Hepatocyte (in vitro differentiated cells): ENCODE results near the gene MORN3. TPM values are rescaled to one million over a fixed set of nuclear protein-coding genes. Genes with fewer than 3 reads are reported as not detected.
"Not testable (repeated sequence)": the region's sequence is repeated elsewhere in the genome, so short reads cannot be mapped to it uniquely, and the experiment has no call there.

Experiments used
- DNase-seq: peaks from one replicate; pipeline ENCODE4 v3.0.0-alpha.2; 2016; ENCODE audit warnings: low spot score
- H2AFZ ChIP-seq: fragments of 200-600 bp; sonication (generic); 2 replicates; pipeline ENCODE4 v1.6.0; 2016; ENCODE audit warnings: antibody characterized with exemption, mild to moderate bottlenecking
- H3K27ac ChIP-seq: fragments of 200-600 bp; sonication (generic); 2 replicates; pipeline ENCODE4 v1.5.1; 2016; ENCODE audit warnings: mild to moderate bottlenecking
- H3K27me3 ChIP-seq: fragments of 200-600 bp; sonication (generic); 2 replicates; pipeline ENCODE4 v1.6.1; 2016
- H3K36me3 ChIP-seq: fragments of 200-600 bp; sonication (generic); replicated peaks from 2 replicates; pipeline ENCODE4 v1.5.1; 2016; ENCODE audit warnings: low read depth; ENCODE audit not compliant: insufficient read depth
- H3K4me1 ChIP-seq: fragments of 200-600 bp; sonication (generic); 2 replicates; pipeline ENCODE4 v1.5.1; 2016; ENCODE audit warnings: mild to moderate bottlenecking, moderate library complexity; ENCODE audit not compliant: insufficient read depth
- H3K4me2 ChIP-seq: fragments of 200-600 bp; sonication (generic); 2 replicates; pipeline ENCODE4 v1.6.0; 2016
- H3K4me3 ChIP-seq: fragments of 200-600 bp; sonication (generic); 2 replicates; pipeline ENCODE4 v1.5.1; 2016; ENCODE audit warnings: mild to moderate bottlenecking
- H3K79me2 ChIP-seq: fragments of 200-600 bp; sonication (generic); 2 replicates; pipeline ENCODE4 v1.6.0; 2017; ENCODE audit warnings: mild to moderate bottlenecking
- H3K9me2 ChIP-seq: fragments of 200-600 bp; sonication (generic); replicated peaks from 2 replicates; pipeline ENCODE4 v1.6.0; 2017; ENCODE audit warnings: mild to moderate bottlenecking; ENCODE audit not compliant: insufficient read depth
- H3K9me3 ChIP-seq: fragments of 200-600 bp; sonication (generic); 2 replicates; pipeline ENCODE4 v1.5.1; 2016; ENCODE audit warnings: low read depth, mild to moderate bottlenecking
- H4K20me1 ChIP-seq: fragments of 200-600 bp; sonication (generic); 2 replicates; pipeline ENCODE4 v1.6.0; 2016; ENCODE audit warnings: mild to moderate bottlenecking; ENCODE audit not compliant: insufficient read depth, poor library complexity, severe bottlenecking
- EZH2 ChIP-seq: fragments of 200-600 bp; sonication (generic); IDR thresholded peaks from 2 replicates; pipeline ENCODE4 v1.6.1; 2016; ENCODE audit warnings: antibody characterized with exemption, mild to moderate bottlenecking, borderline replicate concordance
- EZH2phosphoT487 ChIP-seq: fragments of 200-600 bp; sonication (generic); IDR thresholded peaks from one replicate; pipeline ENCODE4 v1.6.1; 2018; ENCODE audit warnings: antibody characterized with exemption, mild to moderate bottlenecking, low read depth, moderate library complexity; ENCODE audit not compliant: unreplicated experiment, severe bottlenecking
- WGBS: methylation state at CpG from one replicate; pipeline ENCODE4 v1.1.6; 2016; ENCODE audit warnings: low lambda C conversion rate; ENCODE audit errors: missing lambda C conversion rate; 5-methylcytosine and 5-hydroxymethylcytosine counted together
- polyA plus RNA-seq: library from polyadenylated mRNA; unstranded; fragments of >200 nt; fragmentation: Nextera tagmentation; extraction: Ambion mirVana; gene quantifications from 2 replicates; pipeline ENCODE4 v1.2.1, GENCODE V29; 2016
- total RNA-seq: library from RNA; depleted of rRNA; stranded (reverse); fragments of >200 nt; gene quantifications from 2 replicates; pipeline ENCODE4 v1.2.3, GENCODE V29; 2014
- TF ChIP-seq, protein P1 (sequence below): fragments of 200-600 bp; sonication (generic); IDR thresholded peaks from 2 replicates; pipeline ENCODE4 v1.5.1; 2016; ENCODE audit warnings: antibody characterized with exemption, mild to moderate bottlenecking; ENCODE audit not compliant: poor library complexity

The MORN3 gene
- total and polyA plus RNA-seq, 2 experiments from 2014 or later, result 0.10 to 0.27 TPM

GRCh38 chr12:121709478-121709961, 40.1 kb upstream of the MORN3 start:
- H3K27ac ChIP-seq, result peak overlapping the region; percentile 94
- H3K9me2 ChIP-seq, result no peaks in the 10 kb centered on the region
- peaks cover 14% of the 10 kb centered on the region for H3K4me1 ChIP-seq
- H3K4me2 ChIP-seq, result no peak overlapping the region
- no peak overlapping the region for H2AFZ ChIP-seq
- no peak overlapping the region for H3K4me3 ChIP-seq
- H4K20me1 ChIP-seq, result no peaks in the 10 kb centered on the region
- H3K79me2 ChIP-seq, result peaks cover 16% of the 10 kb centered on the region
- TF ChIP-seq, protein P1, sequence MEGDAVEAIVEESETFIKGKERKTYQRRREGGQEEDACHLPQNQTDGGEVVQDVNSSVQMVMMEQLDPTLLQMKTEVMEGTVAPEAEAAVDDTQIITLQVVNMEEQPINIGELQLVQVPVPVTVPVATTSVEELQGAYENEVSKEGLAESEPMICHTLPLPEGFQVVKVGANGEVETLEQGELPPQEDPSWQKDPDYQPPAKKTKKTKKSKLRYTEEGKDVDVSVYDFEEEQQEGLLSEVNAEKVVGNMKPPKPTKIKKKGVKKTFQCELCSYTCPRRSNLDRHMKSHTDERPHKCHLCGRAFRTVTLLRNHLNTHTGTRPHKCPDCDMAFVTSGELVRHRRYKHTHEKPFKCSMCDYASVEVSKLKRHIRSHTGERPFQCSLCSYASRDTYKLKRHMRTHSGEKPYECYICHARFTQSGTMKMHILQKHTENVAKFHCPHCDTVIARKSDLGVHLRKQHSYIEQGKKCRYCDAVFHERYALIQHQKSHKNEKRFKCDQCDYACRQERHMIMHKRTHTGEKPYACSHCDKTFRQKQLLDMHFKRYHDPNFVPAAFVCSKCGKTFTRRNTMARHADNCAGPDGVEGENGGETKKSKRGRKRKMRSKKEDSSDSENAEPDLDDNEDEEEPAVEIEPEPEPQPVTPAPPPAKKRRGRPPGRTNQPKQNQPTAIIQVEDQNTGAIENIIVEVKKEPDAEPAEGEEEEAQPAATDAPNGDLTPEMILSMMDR, result peak; percentile 15
- TF ChIP-seq EZH2phosphoT487 (no peak), EZH2 (no peak)
- 55% methylated on average over 5 of the region's 5 CpGs for WGBS
- DNase-seq, result peak; percentile 57
- H3K36me3 ChIP-seq, result no peaks in the 10 kb centered on the region
- no peaks in the 10 kb centered on the region for H3K9me3 ChIP-seq
- H3K27me3 ChIP-seq, result no peaks in the 10 kb centered on the region

DNA sequence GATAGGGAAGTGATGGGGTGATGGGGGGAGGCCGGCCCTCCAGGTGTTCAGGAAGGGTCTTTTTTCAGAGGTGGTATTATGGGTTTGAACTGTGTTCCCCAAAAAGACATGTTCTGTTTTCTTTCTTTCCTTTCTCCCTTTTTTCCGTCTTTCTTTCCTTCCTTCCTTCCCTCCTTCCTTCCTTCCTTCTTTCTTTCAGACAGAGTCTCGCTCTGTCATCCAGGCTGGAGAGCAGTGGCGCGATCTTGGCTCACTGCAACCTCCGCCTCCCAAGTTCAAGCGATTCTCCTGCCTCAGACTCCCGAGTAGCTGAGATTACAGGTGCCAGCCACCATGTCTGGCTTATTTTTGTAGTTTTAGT, 39.6 kb upstream of the MORN3 start:
- Histone ChIP-seq H3K27ac (peak overlapping the region; percentile 94), H3K4me1 (peaks cover 14% of the 10 kb centered on the region), H3K79me2 (peaks cover 13% of the 10 kb centered on the region)
- H3K4me2 ChIP-seq, DNase-seq, H3K9me3 ChIP-seq, H3K9me2 ChIP-seq, H3K27me3 ChIP-seq, H3K4me3 ChIP-seq, H2AFZ ChIP-seq, H4K20me1 ChIP-seq, H3K36me3 ChIP-seq: not testable (repeated sequence)
- WGBS, result 89% methylated on average over 8 of the region's 8 CpGs

GRCh38 chr12:121708313-121709063, 39.0 kb upstream of the MORN3 start:
- Histone ChIP-seq H3K36me3 (no peaks in the 10 kb centered on the region), H2AFZ (no peak overlapping the region), H3K4me1 (peaks cover 9% of the 10 kb centered on the region), H4K20me1 (no peaks in the 10 kb centered on the region), H3K9me3 (no peaks in the 10 kb centered on the region), H3K27ac (peak overlapping the region; percentile 94), H3K79me2 (peaks cover 8% of the 10 kb centered on the region), H3K27me3 (no peaks in the 10 kb centered on the region), H3K4me2 (no peak overlapping the region), H3K4me3 (no peak overlapping the region), H3K9me2 (no peaks in the 10 kb centered on the region)
- WGBS, result 87% methylated on average over 7 of the region's 7 CpGs
- TF ChIP-seq EZH2, result no peak
- no peak for TF ChIP-seq EZH2phosphoT487
- TF ChIP-seq, protein P1, result no peak
- no peak for DNase-seq

GRCh38 chr12:121705514-121705913, 36.1 kb upstream of the MORN3 start:
- Histone ChIP-seq H3K9me2 (no peaks in the 10 kb centered on the region), H3K4me1 (peaks cover 3% of the 10 kb centered on the region), H2AFZ (no peak overlapping the region), H4K20me1 (no peaks in the 10 kb centered on the region), H3K27me3 (no peaks in the 10 kb centered on the region), H3K27ac (no peak overlapping the region), H3K79me2 (no peaks in the 10 kb centered on the region), H3K4me3 (no peak overlapping the region), H3K4me2 (no peak overlapping the region), H3K36me3 (no peaks in the 10 kb centered on the region), H3K9me3 (no peaks in the 10 kb centered on the region)
- TF ChIP-seq, protein P1, result no peak
- no peak for DNase-seq
